Measurements from ENCODE around the gene CABLES1.

CABLES1 gene

DNA sequence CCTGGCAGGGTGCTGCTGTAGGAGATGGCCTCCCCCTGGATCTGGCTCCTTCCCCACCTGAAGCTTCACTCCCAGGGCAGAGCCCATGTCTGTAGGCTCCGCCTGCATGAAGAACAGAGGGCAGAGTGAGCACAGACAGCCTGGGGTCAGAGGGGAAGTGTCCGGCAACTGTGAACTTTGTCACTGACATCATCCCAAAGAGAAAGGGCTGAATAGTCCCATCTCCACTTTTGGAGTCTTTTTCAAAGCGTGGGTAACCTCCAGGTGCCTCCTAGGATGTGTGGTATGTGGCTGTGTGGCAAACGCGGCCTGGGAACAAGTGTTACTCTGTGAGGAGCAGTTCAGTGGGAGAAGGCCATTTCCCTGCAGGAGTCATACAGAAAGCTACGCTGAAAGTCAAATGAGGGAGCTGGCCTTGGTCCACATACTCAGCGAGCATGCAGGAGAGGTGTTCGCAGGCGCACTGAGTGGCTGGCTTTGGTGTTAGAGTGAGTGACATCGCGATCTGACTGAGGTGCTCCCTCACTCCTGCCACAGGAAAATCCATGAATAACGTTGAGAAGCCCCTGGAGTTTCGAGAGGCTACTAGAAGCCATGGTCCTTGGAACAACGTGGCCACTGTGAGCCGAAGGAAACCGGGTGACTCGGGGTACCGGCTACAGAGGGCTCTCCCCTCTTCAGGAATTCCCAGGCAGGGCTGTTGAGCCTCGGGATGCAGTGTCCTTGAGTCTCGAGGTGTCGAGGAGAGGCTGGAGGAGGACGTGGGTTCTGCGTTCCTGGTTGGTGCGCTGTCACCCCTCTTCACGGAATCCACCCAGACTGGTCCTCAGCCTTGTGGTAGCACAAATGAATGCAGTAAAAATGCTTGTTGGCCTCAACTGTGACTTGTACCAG, 54.7 kb downstream of the CABLES1 start:
- no peak for DNase-seq

- DNase-seq, result no peak
Measured at GRCh38 chr18:23191232-23191631, 55.9 kb downstream of the CABLES1 start.

DNA sequence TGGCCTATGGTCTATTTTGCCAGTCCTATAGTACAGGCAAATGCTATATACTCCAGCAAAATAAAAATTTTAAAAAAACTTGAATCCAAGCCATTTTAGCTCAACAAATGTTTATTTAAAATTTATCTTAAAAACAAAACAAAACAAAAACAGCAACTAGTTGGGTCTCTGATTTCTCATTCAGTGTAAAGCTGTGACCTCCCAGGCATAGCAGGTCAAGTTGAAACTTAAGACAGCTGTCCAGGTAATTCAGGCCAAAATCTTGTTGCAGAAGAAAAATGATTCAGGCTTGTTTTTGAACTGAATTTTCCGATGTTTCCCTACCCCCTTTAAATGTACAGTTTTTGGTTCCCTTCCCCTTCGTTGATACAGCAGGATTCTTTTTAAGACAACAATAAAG, 58.5 kb downstream of the CABLES1 start:
- DNase-seq, result no peak

GRCh38 chr18:23194155-23194996, 59.1 kb downstream of the CABLES1 start:
- no peak for DNase-seq

DNA sequence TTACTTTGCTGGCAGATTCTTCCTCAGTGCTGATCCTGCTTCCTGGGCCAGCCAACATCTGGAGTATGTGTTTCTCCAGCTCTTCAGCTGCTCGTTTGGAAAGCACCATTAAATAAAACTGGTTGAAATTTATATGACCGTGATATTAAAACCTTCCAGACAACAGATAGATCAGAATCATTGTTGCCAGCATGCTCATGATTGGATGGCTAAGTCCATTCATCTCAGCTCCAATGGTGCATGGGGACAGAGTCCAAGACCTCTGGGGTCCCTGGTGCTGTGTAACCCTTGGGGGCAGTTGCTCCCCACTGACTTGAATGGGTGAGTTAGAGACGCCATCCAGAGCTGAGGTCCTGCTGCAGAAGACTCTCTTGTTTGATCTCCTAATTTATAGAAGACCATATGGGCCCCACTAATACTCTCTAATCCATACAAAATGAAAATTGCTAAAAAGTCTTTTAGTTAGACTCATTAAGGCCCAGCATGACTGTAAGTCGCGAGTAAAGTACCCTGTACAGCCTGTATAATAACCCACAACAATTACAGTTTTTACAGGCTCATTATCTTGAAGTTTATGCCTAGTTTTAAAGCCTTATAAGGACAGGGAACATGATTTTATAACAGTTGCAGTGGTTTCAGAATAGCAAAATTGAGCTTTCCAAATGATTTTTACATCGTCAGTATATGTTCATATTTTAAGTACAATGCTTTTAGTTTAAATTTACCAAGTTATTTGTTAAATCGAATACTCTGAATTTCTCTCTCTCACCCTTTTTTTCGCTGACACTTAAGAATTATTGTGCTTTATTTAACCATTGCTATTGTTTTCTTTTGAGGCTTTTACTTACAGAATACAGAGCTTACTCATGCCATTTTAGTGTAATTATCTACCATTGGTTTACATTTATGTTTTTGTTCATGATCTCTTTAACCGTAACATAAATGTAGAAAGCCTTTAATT, 60.0 kb downstream of the CABLES1 start:
- no peak for DNase-seq

GRCh38 chr18:23196119-23197007, 61.1 kb downstream of the CABLES1 start:
- no peak for DNase-seq

GRCh38 chr18:23198217-23198845, 63.0 kb downstream of the CABLES1 start:
- DNase-seq, result no peak

DNA sequence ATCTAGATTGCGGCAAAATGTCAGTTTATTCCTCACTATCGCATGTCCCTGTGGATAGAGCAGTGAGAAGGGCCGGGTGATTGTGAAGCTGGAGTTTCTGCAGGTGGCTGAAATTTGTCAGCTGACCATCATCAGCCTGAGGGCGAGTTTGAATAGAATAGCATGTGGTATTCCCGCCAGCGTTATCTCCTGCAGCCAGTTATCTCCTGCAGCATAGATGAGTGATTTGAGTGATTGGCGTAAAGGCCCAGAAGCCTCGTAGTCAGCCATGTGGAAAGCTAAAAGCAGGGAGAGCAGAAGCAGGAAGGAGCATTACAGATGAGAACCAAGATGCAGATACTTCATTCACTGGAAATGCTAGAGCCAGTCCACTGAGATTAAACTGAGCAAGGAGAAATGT, 65.5 kb downstream of the CABLES1 start:
- DNase-seq, result no peak

DNA sequence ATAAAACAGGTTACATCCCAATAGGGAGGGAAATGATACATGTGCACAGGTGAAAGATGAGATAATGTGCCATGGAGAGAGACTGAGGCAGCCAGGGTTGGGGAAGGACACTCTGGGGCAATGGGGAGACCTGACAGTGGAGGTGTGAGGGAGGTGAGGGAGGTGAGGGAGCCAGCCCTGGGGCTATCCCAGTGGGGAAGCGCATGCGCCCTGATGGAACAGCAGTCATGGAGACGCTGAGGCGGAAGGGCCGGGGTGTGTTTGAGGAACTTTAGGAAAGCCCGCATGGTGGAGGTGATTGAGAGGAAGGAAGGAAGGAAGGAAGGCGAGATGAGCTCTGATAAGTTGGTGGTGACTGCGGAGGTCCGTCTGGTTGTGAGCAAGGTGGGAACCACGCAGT, 66.5 kb downstream of the CABLES1 start:
- DNase-seq, result no peak

GRCh38 chr18:23203891-23204432, 68.7 kb downstream of the CABLES1 start:
- DNase-seq, result no peak

- no peak for DNase-seq
Measured at GRCh38 chr18:23204589-23205235, 69.4 kb downstream of the CABLES1 start.

DNA sequence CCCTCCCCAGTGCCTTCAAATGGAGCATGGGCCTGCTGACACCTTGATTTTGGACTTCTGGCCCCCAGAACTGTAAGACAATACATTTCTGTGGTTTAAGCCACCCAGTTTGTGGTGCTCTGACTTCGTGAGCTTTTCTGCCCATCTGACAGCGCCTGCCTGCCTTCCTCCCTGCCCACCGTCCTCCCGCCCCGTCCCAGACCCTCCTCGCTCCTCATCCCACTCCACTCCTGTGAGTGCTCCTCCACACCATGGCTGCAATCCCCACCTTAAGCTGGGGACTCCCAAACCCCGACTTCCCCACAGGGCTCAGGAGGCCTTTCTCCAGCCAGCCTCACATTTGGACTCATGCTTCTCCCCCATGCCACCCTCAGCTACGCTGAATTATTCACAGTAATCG, 70.7 kb downstream of the CABLES1 start:
- no peak for DNase-seq

DNA sequence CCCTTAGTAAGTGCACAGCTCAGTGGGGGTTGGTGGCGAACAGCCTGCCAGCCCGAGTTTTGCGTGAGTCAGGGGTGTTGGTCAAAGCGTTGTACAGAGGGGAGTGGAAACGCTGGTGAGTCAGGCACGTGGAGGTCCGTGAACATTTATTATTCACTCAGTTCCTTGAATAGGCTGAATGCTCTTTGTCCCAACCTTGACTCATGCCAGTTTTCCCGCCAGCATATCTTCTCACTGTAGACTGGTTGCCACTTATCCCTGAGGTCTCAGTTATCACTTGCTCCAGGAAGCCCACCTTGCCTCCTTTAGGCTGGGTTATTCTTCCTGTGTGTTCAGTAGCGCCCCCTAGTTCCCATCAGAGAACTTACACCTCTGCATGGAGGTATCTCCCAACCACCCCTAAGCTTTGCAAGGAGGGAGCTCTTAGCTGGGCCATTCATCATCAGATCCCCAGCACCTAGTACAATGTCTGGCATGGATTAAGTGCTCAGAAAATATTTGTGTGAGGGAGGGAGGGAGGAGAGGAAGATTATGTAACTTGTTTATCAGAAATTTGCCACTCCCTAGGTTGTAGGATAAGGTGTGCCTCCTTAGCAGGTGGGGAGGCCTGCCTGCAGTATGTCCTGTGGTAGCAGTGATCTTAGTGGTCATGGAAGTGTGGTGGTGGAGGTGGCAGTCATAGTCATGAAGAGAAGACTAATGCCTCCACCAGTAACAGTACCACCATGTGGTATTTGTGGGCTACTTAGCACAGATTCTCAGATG, 72.1 kb downstream of the CABLES1 start:
- no peak for DNase-seq

DNA sequence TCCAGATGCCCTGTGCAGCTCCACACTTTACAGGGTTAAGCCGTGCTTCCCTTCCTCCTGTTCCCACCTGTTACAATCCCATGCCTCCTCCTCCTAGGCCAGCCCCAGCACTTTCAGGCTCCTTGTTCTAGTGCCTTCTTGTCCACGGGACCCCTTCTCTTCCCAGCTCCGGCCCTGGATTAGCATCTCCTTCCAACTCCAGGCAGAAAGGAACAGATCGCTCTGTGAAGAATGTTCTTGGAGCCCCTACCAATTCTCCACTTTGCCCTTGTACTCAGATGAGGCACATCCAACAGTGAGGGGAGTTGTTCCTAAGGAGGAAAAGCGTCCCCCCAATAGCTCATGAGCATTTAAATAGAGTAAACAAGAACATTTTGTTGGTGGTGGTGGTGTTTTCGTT, 72.7 kb downstream of the CABLES1 start:
- DNase-seq, result peak in 29 of 56 donors; percentile 11 to 74 (median 41)

DNA sequence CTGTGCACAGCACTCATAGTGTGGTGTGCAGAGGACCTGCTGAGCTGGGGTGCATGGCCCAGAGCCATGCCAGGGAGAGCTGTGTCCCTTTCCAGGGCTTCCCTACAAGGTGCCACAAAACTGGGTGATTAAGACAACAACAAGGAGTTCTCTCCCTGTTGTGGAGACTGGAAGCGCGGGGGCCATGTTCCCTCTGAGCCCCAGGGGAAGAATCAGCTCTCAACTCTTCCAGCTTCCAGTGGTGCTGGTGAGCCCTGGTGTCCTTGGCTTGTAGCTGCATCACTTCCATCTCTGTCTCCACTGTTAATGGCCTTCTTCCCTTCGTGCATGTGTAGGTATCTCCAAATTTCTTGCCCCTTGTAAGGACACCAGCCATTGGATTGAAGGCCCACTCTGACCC, 73.3 kb downstream of the CABLES1 start:
- peak in 1 of 56 donors; percentile 56 for DNase-seq

DNA sequence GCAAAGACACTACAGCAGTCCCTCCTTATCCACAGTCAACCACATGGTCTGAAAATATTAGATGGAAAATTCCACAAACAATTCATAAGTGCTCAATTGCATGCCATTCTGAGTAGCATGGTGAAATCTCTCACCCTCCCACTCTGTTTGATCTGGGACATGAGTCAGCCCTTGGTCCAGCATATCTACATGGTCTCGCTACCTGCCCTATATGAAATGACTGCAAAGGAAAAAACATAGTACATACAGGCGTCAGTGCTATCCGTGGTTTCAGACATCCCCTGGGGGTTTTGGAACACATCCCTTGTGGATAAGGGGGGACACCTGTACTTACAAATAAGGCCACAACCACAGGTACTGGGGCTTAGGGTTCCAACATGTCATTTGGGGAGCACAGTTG, 73.7 kb downstream of the CABLES1 start:
- DNase-seq, result no peak

GRCh38 chr18:23209796-23210195, 74.5 kb downstream of the CABLES1 start:
- no peak for DNase-seq

GRCh38 chr18:23210526-23210925, 75.2 kb downstream of the CABLES1 start:
- no peak for DNase-seq
